HG02852 (cell line): ENCODE results near the gene FCER2.
A peak's percentile ranks its signal among the peaks of the same experiment; 100 is the strongest.

Experiments used
- ATAC-seq: cut with Tn5 transposase; IDR thresholded peaks from one replicate; pipeline ENCODE4 v1.9.1; 2021; ENCODE audit warnings: mild to moderate bottlenecking, moderate library complexity; ENCODE audit not compliant: unreplicated experiment

FCER2 gene

GRCh38 chr19:7679771-7680605 is 21.9 kb downstream of the FCER2 start:
- ATAC-seq = no peak

GRCh38 chr19:7678971-7679751 is 22.8 kb downstream of the FCER2 start:
- no peak for ATAC-seq

GRCh38 chr19:7677669-7678311 is 24.1 kb downstream of the FCER2 start:
- ATAC-seq = no peak

- no peak for ATAC-seq
Measured at GRCh38 chr19:7676854-7677253, 25.1 kb downstream of the FCER2 start, which contains the start of gene MCEMP1. MCEMP1 (plus strand) TSS chr19:7677090; CDS start chr19:7677121, 31 bp downstream.

- ATAC-seq = no peak
Measured at GRCh38 chr19:7676376-7676775, 25.6 kb downstream of the FCER2 start.

- ATAC-seq = no peak
Measured at GRCh38 chr19:7674010-7675005, 27.6 kb downstream of the FCER2 start.

GRCh38 chr19:7672522-7672921 is 29.4 kb downstream of the FCER2 start:
- ATAC-seq = no peak

- no peak for ATAC-seq
Measured at GRCh38 chr19:7670790-7671189, 31.1 kb downstream of the FCER2 start.

- ATAC-seq = no peak
Measured at GRCh38 chr19:7670150-7670783, 31.7 kb downstream of the FCER2 start.

- ATAC-seq = no peak
Measured at GRCh38 chr19:7669641-7670040, 32.3 kb downstream of the FCER2 start.

- no peak for ATAC-seq
Measured at GRCh38 chr19:7668842-7669241, 33.1 kb downstream of the FCER2 start, which contains the start of gene RETN. RETN (plus strand) TSS chr19:7669049; CDS start chr19:7669327, 278 bp downstream.

GRCh38 chr19:7665076-7665475 is 36.9 kb downstream of the FCER2 start:
- ATAC-seq = no peak

- ATAC-seq = no peak
Measured at GRCh38 chr19:7663706-7664105, 38.2 kb downstream of the FCER2 start.

GRCh38 chr19:7662657-7663056 is 39.3 kb downstream of the FCER2 start:
- ATAC-seq = no peak

- ATAC-seq = no peak
Measured at GRCh38 chr19:7661744-7662538, 40.0 kb downstream of the FCER2 start.

- peak; percentile 67 for ATAC-seq
Measured at GRCh38 chr19:7658219-7658686, 43.7 kb downstream of the FCER2 start.

GRCh38 chr19:7657131-7657751 is 44.7 kb downstream of the FCER2 start:
- no peak for ATAC-seq

- ATAC-seq = no peak
Measured at GRCh38 chr19:7655581-7655980, 46.4 kb downstream of the FCER2 start.
